ENCODE results near the gene TRIM2. TPM values are rescaled to one million over a fixed set of nuclear protein-coding genes. Genes with fewer than 3 reads are reported as not detected.

Gene TRIM2
- polyA plus RNA-seq, 1 experiment, result 31.3 TPM

- Histone ChIP-seq H3K27ac (ENCODE audit: low read depth, low read length) (no peak overlapping the region), H3K4me3 (ENCODE audit: low read depth, low read length) (no peak overlapping the region), H3K9me3 (ENCODE audit: control insufficient read depth, insufficient read depth, low read length) (no peaks in the 10 kb centered on the region), H3K27me3 (ENCODE audit: control insufficient read depth, insufficient read depth, low read length) (no peaks in the 10 kb centered on the region)
- TF ChIP-seq CTCF (IDR thresholded peaks at IDR 0.05; ENCODE audit: low read depth, low read length), result peak; percentile 86
- DNase-seq (ENCODE audit: low read depth, low spot score), result no peak
- POLR2A ChIA-PET, result no interaction called here
- CTCF ChIA-PET, result interaction anchor here (0.6 to 6.0 kb wide), 20 partner anchors 12 to 424 kb away, joined by 3 to 67 read pairs (median 4); partner anchors contain the start of gene MND1
Observed at GRCh38 chr4:153318696-153319320, 114.6 kb downstream of the TRIM2 start.

- Histone ChIP-seq H3K4me3 (ENCODE audit: low read depth, low read length) (no peak overlapping the region), H3K9me3 (ENCODE audit: control insufficient read depth, insufficient read depth, low read length) (no peaks in the 10 kb centered on the region), H3K27me3 (ENCODE audit: control insufficient read depth, insufficient read depth, low read length) (no peaks in the 10 kb centered on the region), H3K27ac (ENCODE audit: low read depth, low read length) (no peak overlapping the region)
- CTCF ChIA-PET, result interaction anchor here (0.6 to 3.4 kb wide), 10 partner anchors 21 to 428 kb away, joined by 3 to 32 read pairs (median 5); partner anchors contain the start of gene MND1
- TF ChIP-seq CTCF (IDR thresholded peaks at IDR 0.05; ENCODE audit: low read depth, low read length), result no peak
- POLR2A ChIA-PET, result interaction anchor here (0.6 kb wide), 1 partner anchor 520 kb away, joined by 3 read pairs; no protein-coding TSS in a partner anchor
- no peak for DNase-seq (ENCODE audit: low read depth, low spot score)
Observed at GRCh38 chr4:153322791-153323190, 118.5 kb downstream of the TRIM2 start.

- no peak for TF ChIP-seq CTCF (IDR thresholded peaks at IDR 0.05; ENCODE audit: low read depth, low read length)
- Histone ChIP-seq H3K27me3 (ENCODE audit: control insufficient read depth, insufficient read depth, low read length) (no peaks in the 10 kb centered on the region), H3K4me3 (ENCODE audit: low read depth, low read length) (no peak overlapping the region), H3K9me3 (ENCODE audit: control insufficient read depth, insufficient read depth, low read length) (no peaks in the 10 kb centered on the region), H3K27ac (ENCODE audit: low read depth, low read length) (no peak overlapping the region)
- ChIA-PET POLR2A (interaction anchor here (0.6 kb wide), 1 partner anchor 250 kb away, joined by 3 read pairs; no protein-coding TSS in a partner anchor), CTCF (interaction anchor here (1.3 to 3.4 kb wide), 2 partner anchors 181 to 197 kb away, joined by 3 to 32 read pairs; no protein-coding TSS in a partner anchor)
- no peak for DNase-seq (ENCODE audit: low read depth, low spot score)
Observed at GRCh38 chr4:153324046-153324445, 119.8 kb downstream of the TRIM2 start.

GRCh38 chr4:153325558-153325957, 121.3 kb downstream of the TRIM2 start:
- DNase-seq (ENCODE audit: low read depth, low spot score), result no peak
- Histone ChIP-seq H3K27ac (ENCODE audit: low read depth, low read length) (no peak overlapping the region), H3K9me3 (ENCODE audit: control insufficient read depth, insufficient read depth, low read length) (no peaks in the 10 kb centered on the region), H3K27me3 (ENCODE audit: control insufficient read depth, insufficient read depth, low read length) (no peaks in the 10 kb centered on the region), H3K4me3 (ENCODE audit: low read depth, low read length) (no peak overlapping the region)
- POLR2A ChIA-PET, result no interaction called here
- CTCF ChIA-PET, result interaction anchor here (1.4 to 2.1 kb wide), 2 partner anchors 183 to 249 kb away, joined by 3 to 13 read pairs; no protein-coding TSS in a partner anchor
- TF ChIP-seq CTCF (IDR thresholded peaks at IDR 0.05; ENCODE audit: low read depth, low read length), result no peak

- no peak for DNase-seq (ENCODE audit: low read depth, low spot score)
- Histone ChIP-seq H3K9me3 (ENCODE audit: control insufficient read depth, insufficient read depth, low read length) (no peaks in the 10 kb centered on the region), H3K4me3 (ENCODE audit: low read depth, low read length) (no peak overlapping the region), H3K27ac (ENCODE audit: low read depth, low read length) (no peak overlapping the region), H3K27me3 (ENCODE audit: control insufficient read depth, insufficient read depth, low read length) (no peaks in the 10 kb centered on the region)
- TF ChIP-seq CTCF (IDR thresholded peaks at IDR 0.05; ENCODE audit: low read depth, low read length), result no peak
- ChIA-PET CTCF (interaction anchor here (1.4 to 2.1 kb wide), 2 partner anchors 184 to 248 kb away, joined by 3 to 13 read pairs; no protein-coding TSS in a partner anchor), POLR2A (no interaction called here)
Observed at GRCh38 chr4:153326513-153326912, 122.3 kb downstream of the TRIM2 start.

Measured in AG04450 (cell line).